Measurements from ENCODE around the gene MEX3D. TPM values are rescaled to one million over a fixed set of nuclear protein-coding genes. Genes with fewer than 3 reads are reported as not detected.

MEX3D gene
- total RNA-seq, 1 experiment from 2014 or later, result 69.2 TPM

GRCh38 chr19:1611353-1611752 lies 43.2 kb upstream of the MEX3D start:
- intact Hi-C loops (cut with micrococcal nuclease), result no loop called here
- Histone ChIP-seq H3K79me2 (ENCODE audit: insufficient read depth, low read length) (no peaks in the 10 kb centered on the region), H3K9ac (ENCODE audit: low read length) (no peak overlapping the region), H3K36me3 (ENCODE audit: control insufficient read depth in 1 of 2, insufficient read depth in 2 of 2, low read length in 2 of 2) (peaks cover 20 to 30% of the 10 kb centered on the region in 2 experiments; a peak in 3 of 4 replicates), H3K4me1 (ENCODE audit: control insufficient read depth in 1 of 2, insufficient read depth in 2 of 2, low read length in 2 of 2) (peaks cover 4 to 20% of the 10 kb centered on the region in 2 experiments; a peak in 3 of 4 replicates), H2AFZ (ENCODE audit: low read depth, low read length, poor library complexity, severe bottlenecking) (no peak overlapping the region), H3K4me3 (replicated peaks in 1 of 2; ENCODE audit: low read depth in 1 of 2, low read length in 2 of 2) (no peak overlapping the region), H3K9me2 (ENCODE audit: insufficient read depth) (no peaks in the 10 kb centered on the region), H3K27ac (ENCODE audit: low read depth, low read length) (no peak overlapping the region), H4K20me1 (ENCODE audit: insufficient read depth) (no peaks in the 10 kb centered on the region), H3K4me2 (ENCODE audit: low read length) (no peak overlapping the region), H3K27me3 (ENCODE audit: insufficient read depth, low read length) (no peaks in the 10 kb centered on the region), H3K9me3 (ENCODE audit: control insufficient read depth in 1 of 2, insufficient read depth in 1 of 2, low read depth in 1 of 2, low read length in 2 of 2) (no peaks in the 10 kb centered on the region)
- ATAC-seq, result no peak
- no peak for DNase-seq (ENCODE audit: low read depth, low spot score)
- CTCF ChIA-PET, result no interaction called here
- RAD21 ChIA-PET (ENCODE audit: low non-redundant PET in 1 of 2, low total read pairs in 2 of 2, uncharacterized antibody in 2 of 2, unreplicated experiment in 2 of 2), result no interaction called here
- TF ChIP-seq YY1 (IDR thresholded peaks at IDR 0.05; ENCODE audit: extremely low read depth, insufficient replicate concordance, low read depth, low read length) (no peak), ELF1 (IDR thresholded peaks at IDR 0.05; ENCODE audit: borderline replicate concordance, low read depth) (no peak), POLR2A (IDR thresholded peaks at IDR 0.05; ENCODE audit: borderline replicate concordance, extremely low read depth, insufficient read depth, insufficient read length) (no peak), ZBTB33 (IDR thresholded peaks at IDR 0.05; ENCODE audit: extremely low read depth, insufficient replicate concordance, low read length) (no peak), EZH2 (IDR thresholded peaks at IDR 0.05) (no peak)
- BruUV-seq (replicated peaks), result TSS peak; percentile 54
- POLR2A ChIA-PET, result no interaction called here

DNA sequence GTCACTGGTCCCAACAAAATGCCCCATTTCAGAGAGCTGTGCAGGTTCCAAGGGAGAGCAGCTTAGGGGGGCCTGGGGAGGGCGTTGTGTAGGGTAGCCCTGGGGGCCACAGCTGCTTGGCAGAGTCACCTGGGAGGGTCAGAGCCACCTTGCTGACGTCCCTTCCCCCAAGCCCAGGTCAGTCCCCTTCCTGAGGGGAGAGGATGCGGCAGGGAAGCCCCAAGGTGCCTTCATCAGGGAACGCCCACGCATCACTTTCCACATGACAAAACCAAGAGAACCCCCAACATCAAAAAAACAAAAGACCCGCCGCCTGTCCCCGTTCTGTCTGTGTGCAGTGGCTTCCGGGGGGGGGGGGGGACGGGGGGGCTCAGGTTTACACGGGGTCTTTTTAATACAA lies 42.5 kb upstream of the MEX3D start:
- no peak overlapping the region for H2AFZ ChIP-seq (ENCODE audit: low read depth, low read length, poor library complexity, severe bottlenecking)
- intact Hi-C loops (cut with micrococcal nuclease), result no loop called here
- peaks cover 7 to 28% of the 10 kb centered on the region in 2 experiments; a peak in 3 of 4 replicates for H3K4me1 ChIP-seq (ENCODE audit: control insufficient read depth in 1 of 2, insufficient read depth in 2 of 2, low read length in 2 of 2)
- CTCF ChIA-PET, result no interaction called here
- RAD21 ChIA-PET (ENCODE audit: low non-redundant PET in 1 of 2, low total read pairs in 2 of 2, uncharacterized antibody in 2 of 2, unreplicated experiment in 2 of 2), result no interaction called here
- H3K4me2 ChIP-seq (ENCODE audit: low read length), result no peak overlapping the region
- no peak overlapping the region for H3K9ac ChIP-seq (ENCODE audit: low read length)
- H3K79me2 ChIP-seq (ENCODE audit: insufficient read depth, low read length), result no peaks in the 10 kb centered on the region
- no peaks in the 10 kb centered on the region for H3K27me3 ChIP-seq (ENCODE audit: insufficient read depth, low read length)
- no peak overlapping the region for H3K4me3 ChIP-seq (replicated peaks in 1 of 2; ENCODE audit: low read depth in 1 of 2, low read length in 2 of 2)
- no peaks in the 10 kb centered on the region for H3K9me2 ChIP-seq (ENCODE audit: insufficient read depth)
- peaks cover 20 to 26% of the 10 kb centered on the region in 2 experiments; a peak in 3 of 4 replicates for H3K36me3 ChIP-seq (ENCODE audit: control insufficient read depth in 1 of 2, insufficient read depth in 2 of 2, low read length in 2 of 2)
- ATAC-seq (no peak), DNase-seq (ENCODE audit: low read depth, low spot score) (no peak)
- H3K27ac ChIP-seq (ENCODE audit: low read depth, low read length), result no peak overlapping the region
- H4K20me1 ChIP-seq (ENCODE audit: insufficient read depth), result no peaks in the 10 kb centered on the region
- BruUV-seq (replicated peaks), result no TSS peak
- TF ChIP-seq JUND (IDR thresholded peaks at IDR 0.05) (no peak), EZH2 (IDR thresholded peaks at IDR 0.05) (no peak), SP1 (IDR thresholded peaks at IDR 0.05; ENCODE audit: low read depth) (no peak)
- no peaks in the 10 kb centered on the region for H3K9me3 ChIP-seq (ENCODE audit: control insufficient read depth in 1 of 2, insufficient read depth in 1 of 2, low read depth in 1 of 2, low read length in 2 of 2)
- POLR2A ChIA-PET, result no interaction called here

Data from HCT116 (cell line).